OCI-LY7 (cell line): ENCODE data around the gene ZSCAN23. TPM values are rescaled to one million over a fixed set of nuclear protein-coding genes. Genes with fewer than 3 reads are reported as not detected.
"Not testable (repeated sequence)": the region's sequence is repeated elsewhere in the genome, so short reads cannot be mapped to it uniquely, and the experiment has no call there.

Experiments used
- BruUV-seq: library from RNA; stranded (reverse); fragments of 400-500 nt; replicated peaks from 2 replicates; lab custom pipeline; 2021; lab: Mats Ljungman, UMichigan
- CTCF ChIA-PET: fragments of 300-600 bp; sonication (Branson Sonifier 250); formaldehyde crosslinking; loops from one replicate; lab custom pipeline; 2022; ENCODE audit warnings: antibody characterized with exemption; ENCODE audit not compliant: unreplicated experiment; lab: Charles Lee
- POLR2A ChIA-PET: fragments of 300-600 bp; sonication (Branson Sonifier 250); formaldehyde crosslinking; loops from one replicate; lab custom pipeline; 2022; ENCODE audit warnings: antibody characterized with exemption; lab: Charles Lee
- DNase-seq: peaks from one replicate; pipeline ENCODE4 v3.0.0-alpha.2; 2015; ENCODE audit warnings: low spot score
- H2AFZ ChIP-seq: fragments of 200-600 bp; sonication (generic), shearing (Covaris generic); 2 replicates; pipeline ENCODE4 v1.6.1; 2014; ENCODE audit warnings: mild to moderate bottlenecking, antibody characterized with exemption, low read length, moderate library complexity
- H3K27ac ChIP-seq: fragments of 200-600 bp; sonication (generic); 2 replicates; pipeline ENCODE4 v1.5.1; 2014; ENCODE audit warnings: mixed run types, low read depth, mild to moderate bottlenecking, moderate library complexity, low read length, inconsistent platforms; ENCODE audit not compliant: poor library complexity, severe bottlenecking
- H3K36me3 ChIP-seq: fragments of 200-600 bp; sonication (generic); 2 replicates; pipeline ENCODE4 v1.6.1; 2014; ENCODE audit warnings: mild to moderate bottlenecking, antibody characterized with exemption, low read length, moderate library complexity, mixed read lengths; ENCODE audit not compliant: insufficient read depth
- H3K4me1 ChIP-seq: fragments of 200-600 bp; sonication (generic); 2 replicates; pipeline ENCODE4 v1.5.1; 2014; ENCODE audit warnings: mild to moderate bottlenecking, low read length; ENCODE audit not compliant: insufficient read depth, poor library complexity, severe bottlenecking
- H3K4me2 ChIP-seq: fragments of 200-600 bp; sonication (generic); 2 replicates; pipeline ENCODE4 v1.6.1; 2014; ENCODE audit warnings: mild to moderate bottlenecking, low read length
- H3K4me3 ChIP-seq: fragments of 200-600 bp; sonication (generic); 2 replicates; pipeline ENCODE4 v1.5.1; 2014; ENCODE audit warnings: mild to moderate bottlenecking, low read depth, low read length; ENCODE audit not compliant: poor library complexity, severe bottlenecking
- H3K79me2 ChIP-seq: fragments of 200-600 bp; sonication (generic); 2 replicates; pipeline ENCODE4 v1.6.1; 2016; ENCODE audit warnings: low read depth, mild to moderate bottlenecking, low read length, moderate library complexity, mixed read lengths; ENCODE audit not compliant: insufficient read depth
- H3K9me2 ChIP-seq: fragments of 200-600 bp; sonication (generic); 2 replicates; pipeline ENCODE4 v1.6.1; 2016; ENCODE audit warnings: mild to moderate bottlenecking, low read length, mixed read lengths; ENCODE audit not compliant: insufficient read depth
- H3K9me3 ChIP-seq: fragments of 200-600 bp; sonication (generic); 2 replicates; pipeline ENCODE4 v1.6.1; 2014; ENCODE audit warnings: mild to moderate bottlenecking, mixed run types, low read length, mixed read lengths
- H4K20me1 ChIP-seq: fragments of 200-600 bp; sonication (generic); 2 replicates; pipeline ENCODE4 v1.6.1; 2014; ENCODE audit warnings: mild to moderate bottlenecking, antibody characterized with exemption, low read length, moderate library complexity, mixed read lengths; ENCODE audit not compliant: insufficient read depth
- CTCF ChIP-seq: fragments of 200-600 bp; sonication (generic); conservative IDR thresholded peaks from 2 replicates; pipeline ENCODE4 v1.5.1; 2014; ENCODE audit warnings: mild to moderate bottlenecking, antibody characterized with exemption, low read length, moderate library complexity, mixed read lengths
- EZH2phosphoT487 ChIP-seq: fragments of 200-600 bp; sonication (generic); IDR thresholded peaks from 2 replicates; pipeline ENCODE4 v1.6.1; 2018; ENCODE audit warnings: low read depth, borderline replicate concordance, mild to moderate bottlenecking, mixed run types, antibody characterized with exemption, low read length, moderate library complexity, mixed read lengths
- intact Hi-C: fragments of 100-400 bp; cut with micrococcal nuclease; formaldehyde crosslinking; loops from one replicate; pipeline ENCODE4 v1.10.0; 2022; ENCODE audit not compliant: unreplicated experiment
- total RNA-seq, 2 experiments: library from RNA; depleted of rRNA in 1 of 2; stranded (reverse); fragments of >200 nt in 1 of 2; shearing (Covaris generic) in 1 of 2; gene quantifications; 2 replicates each; pipeline ENCODE4 v1.2.3, GENCODE V29; 2014 to 2022

The ZSCAN23 gene
- total RNA-seq, 2 experiments from 2014 or later = not detected

GRCh38 chr6:28446818-28447511 lies 3.7 kb upstream of the ZSCAN23 start:
- H3K4me2 ChIP-seq = no peak overlapping the region
- H3K9me3 ChIP-seq = 0 out of 2 replicates have a peak, but pooled peaks cover 6% of the 10 kb centered on the region
- ChIA-PET POLR2A (no interaction called here), CTCF (no interaction called here)
- no peaks in the 10 kb centered on the region for H3K79me2 ChIP-seq
- no peak overlapping the region for H3K27ac ChIP-seq
- no TSS peak for BruUV-seq
- no peak overlapping the region for H3K4me3 ChIP-seq
- H3K36me3 ChIP-seq = no peaks in the 10 kb centered on the region
- H2AFZ ChIP-seq = no peak overlapping the region
- H4K20me1 ChIP-seq = no peaks in the 10 kb centered on the region
- no peaks in the 10 kb centered on the region for H3K4me1 ChIP-seq
- intact Hi-C loops = no loop called here
- H3K9me2 ChIP-seq = no peaks in the 10 kb centered on the region; the same call in 1 of the 2 replicates
- TF ChIP-seq CTCF = no peak
- TF ChIP-seq EZH2phosphoT487 = no peak
- no peak for DNase-seq

GRCh38 chr6:28444759-28445158 lies 1.5 kb upstream of the ZSCAN23 start:
- DNase-seq, H3K4me3 ChIP-seq, H4K20me1 ChIP-seq, CTCF ChIA-PET, H2AFZ ChIP-seq, H3K27ac ChIP-seq, BruUV-seq, H3K4me1 ChIP-seq, POLR2A ChIA-PET, H3K36me3 ChIP-seq, H3K79me2 ChIP-seq, H3K4me2 ChIP-seq, H3K9me2 ChIP-seq, intact Hi-C loops, H3K9me3 ChIP-seq: not testable (repeated sequence)

GRCh38 chr6:28442586-28442985 lies 705 bp downstream of the ZSCAN23 start:
- Histone ChIP-seq H3K36me3 (no peaks in the 10 kb centered on the region), H3K9me3 (0 out of 2 replicates have a peak, but pooled peaks cover 6% of the 10 kb centered on the region), H4K20me1 (no peaks in the 10 kb centered on the region), H3K27ac (no peak overlapping the region), H2AFZ (no peak overlapping the region), H3K4me1 (no peaks in the 10 kb centered on the region), H3K4me3 (no peak overlapping the region), H3K4me2 (no peak overlapping the region), H3K9me2 (no peaks in the 10 kb centered on the region; the same call in 1 of the 2 replicates), H3K79me2 (no peaks in the 10 kb centered on the region)
- no peak for DNase-seq
- TF ChIP-seq CTCF (no peak), EZH2phosphoT487 (no peak)
- intact Hi-C loops = no loop called here
- ChIA-PET CTCF (no interaction called here), POLR2A (no interaction called here)
- BruUV-seq = no TSS peak
